ENCODE results near the gene MRPL9. TPM values are rescaled to one million over a fixed set of nuclear protein-coding genes. Genes with fewer than 3 reads are reported as not detected.

The MRPL9 gene
- total RNA-seq, 2 donors from 2014 or later, result 86.3 to 98.0 TPM

GRCh38 chr1:151729966-151730291, 33.4 kb downstream of the MRPL9 start:
- H3K9me3 Mint-ChIP-seq, result no peaks in the 10 kb centered on the region
- Histone ChIP-seq H3K4me3 (ENCODE audit: low read length) (no peak overlapping the region), H3K9me3 (ENCODE audit: control insufficient read depth, low read length) (no peaks in the 10 kb centered on the region), H3K4me1 (ENCODE audit: control insufficient read depth, insufficient read depth, low read length) (no peaks in the 10 kb centered on the region), H3K27me3 (ENCODE audit: control insufficient read depth, insufficient read depth, low read length, poor library complexity, severe bottlenecking) (peaks cover 13% of the 10 kb centered on the region), H3K27ac (ENCODE audit: low read depth, low read length) (no peak overlapping the region), H3K9ac (ENCODE audit: extremely low read depth, low read length, poor library complexity, severe bottlenecking) (no peak overlapping the region), H3K36me3 (ENCODE audit: control insufficient read depth, insufficient read depth, low read length) (no peaks in the 10 kb centered on the region)
- WGBS, 2 experiments (ENCODE audit: insufficient coverage in 1 of 2, insufficient read length in 1 of 2), result 82 to 95% methylated on average over 4 of the region's 4 CpGs
- no peaks in the 10 kb centered on the region for H3K36me3 Mint-ChIP-seq (ENCODE audit: low read depth)
- H3K4me3 Mint-ChIP-seq, result no peak overlapping the region
- no peak overlapping the region for H3K27ac Mint-ChIP-seq
- H3K27me3 Mint-ChIP-seq (ENCODE audit: insufficient read depth), result peaks cover 28% of the 10 kb centered on the region
- H3K4me1 Mint-ChIP-seq, result peaks cover 8% of the 10 kb centered on the region
- DNase-seq, result no peak
- TF ChIP-seq CTCF (conservative IDR thresholded peaks at IDR 0.05), result no peak

GRCh38 chr1:151729157-151729965, 33.9 kb downstream of the MRPL9 start:
- no peak overlapping the region for H3K4me3 Mint-ChIP-seq
- 81 to 84% methylated on average over 8 to 10 of the region's 10 CpGs for WGBS, 2 experiments (ENCODE audit: insufficient coverage in 1 of 2, insufficient read length in 1 of 2)
- Histone ChIP-seq H3K4me1 (ENCODE audit: control insufficient read depth, insufficient read depth, low read length) (no peaks in the 10 kb centered on the region), H3K9ac (ENCODE audit: extremely low read depth, low read length, poor library complexity, severe bottlenecking) (no peak overlapping the region), H3K27ac (ENCODE audit: low read depth, low read length) (no peak overlapping the region), H3K4me3 (ENCODE audit: low read length) (no peak overlapping the region), H3K36me3 (ENCODE audit: control insufficient read depth, insufficient read depth, low read length) (no peaks in the 10 kb centered on the region), H3K9me3 (ENCODE audit: control insufficient read depth, low read length) (no peaks in the 10 kb centered on the region), H3K27me3 (ENCODE audit: control insufficient read depth, insufficient read depth, low read length, poor library complexity, severe bottlenecking) (peaks cover 13% of the 10 kb centered on the region)
- peaks cover 30% of the 10 kb centered on the region for H3K27me3 Mint-ChIP-seq (ENCODE audit: insufficient read depth)
- peaks cover 8% of the 10 kb centered on the region for H3K4me1 Mint-ChIP-seq
- DNase-seq, result no peak
- H3K9me3 Mint-ChIP-seq, result no peaks in the 10 kb centered on the region
- H3K27ac Mint-ChIP-seq, result no peak overlapping the region
- no peaks in the 10 kb centered on the region for H3K36me3 Mint-ChIP-seq (ENCODE audit: low read depth)
- TF ChIP-seq CTCF (conservative IDR thresholded peaks at IDR 0.05), result no peak

- WGBS, 2 experiments (ENCODE audit: insufficient coverage in 1 of 2, insufficient read length in 1 of 2), result 50 to 61% methylated on average over 9 to 19 of the region's 19 CpGs
- Histone ChIP-seq H3K9ac (ENCODE audit: extremely low read depth, low read length, poor library complexity, severe bottlenecking) (no peak overlapping the region), H3K9me3 (ENCODE audit: control insufficient read depth, low read length) (no peaks in the 10 kb centered on the region), H3K36me3 (ENCODE audit: control insufficient read depth, insufficient read depth, low read length) (no peaks in the 10 kb centered on the region), H3K27ac (ENCODE audit: low read depth, low read length) (no peak overlapping the region), H3K4me1 (ENCODE audit: control insufficient read depth, insufficient read depth, low read length) (no peaks in the 10 kb centered on the region), H3K4me3 (ENCODE audit: low read length) (no peak overlapping the region), H3K27me3 (ENCODE audit: control insufficient read depth, insufficient read depth, low read length, poor library complexity, severe bottlenecking) (peaks cover 20% of the 10 kb centered on the region)
- Mint-ChIP-seq H3K36me3 (ENCODE audit: low read depth) (no peaks in the 10 kb centered on the region), H3K27ac (no peak overlapping the region), H3K4me3 (no peak overlapping the region), H3K9me3 (no peaks in the 10 kb centered on the region), H3K4me1 (peaks cover 14% of the 10 kb centered on the region), H3K27me3 (ENCODE audit: insufficient read depth) (peaks cover 39% of the 10 kb centered on the region)
- no peak for TF ChIP-seq CTCF (conservative IDR thresholded peaks at IDR 0.05)
- peak; percentile 83 for DNase-seq
These were observed 34.9 kb downstream of the MRPL9 start for GRCh38 chr1:151728151-151729054.

Measured in endodermal cell (in vitro differentiated cells).